ENCODE results near the gene COX4I1.

The COX4I1 gene

GRCh38 chr16:85799497-85800320 is at the start of gene COX4I1, which contains the start of gene EMC8:
Gene COX4I1 (plus strand): TSS chr16:85799695. CDS start chr16:85801206, 1,511 bp downstream.
Gene EMC8 (minus strand): TSS chr16:85799544. CDS start chr16:85799295, 249 bp downstream.
- Histone ChIP-seq H3K36me3 (ENCODE audit: control insufficient read depth, insufficient read depth, low read length) (peaks cover 6% of the 10 kb centered on the region), H3K4me3 (ENCODE audit: low read length) (peak within 1 kb of the TSS; percentile 79), H3K27me3 (ENCODE audit: control insufficient read depth, insufficient read depth, low read length) (no peaks in the 10 kb centered on the region), H3K9ac (ENCODE audit: low read length) (peak within 1 kb of the TSS; percentile 90), H3K4me1 (ENCODE audit: control insufficient read depth, insufficient read depth, low read length) (peaks cover 4% of the 10 kb centered on the region), H3K9me3 (ENCODE audit: control insufficient read depth, low read length) (no peaks in the 10 kb centered on the region)

- Histone ChIP-seq H3K4me1 (ENCODE audit: control insufficient read depth, insufficient read depth, low read length) (peaks cover 41% of the 10 kb centered on the region), H3K27me3 (ENCODE audit: control insufficient read depth, insufficient read depth, low read length) (peaks cover 37% of the 10 kb centered on the region), H3K9ac (ENCODE audit: low read length) (no peak overlapping the region)
Measured at GRCh38 chr16:85749771-85750145, 49.7 kb upstream of the COX4I1 start.

GRCh38 chr16:85750146-85750826 is 49.2 kb upstream of the COX4I1 start:
- no peaks in the 10 kb centered on the region for H3K36me3 ChIP-seq (ENCODE audit: control insufficient read depth, insufficient read depth, low read length)
- H3K27me3 ChIP-seq (ENCODE audit: control insufficient read depth, insufficient read depth, low read length), result peaks cover 37% of the 10 kb centered on the region
- no peak overlapping the region for H3K9ac ChIP-seq (ENCODE audit: low read length)

More at GRCh38 chr16:85749771-85750145, 49.7 kb upstream of the COX4I1 start:
- H3K4me3 ChIP-seq (ENCODE audit: low read length), result peak overlapping the region; percentile 19
- H3K9me3 ChIP-seq (ENCODE audit: control insufficient read depth, low read length), result no peaks in the 10 kb centered on the region
- no peaks in the 10 kb centered on the region for H3K36me3 ChIP-seq (ENCODE audit: control insufficient read depth, insufficient read depth, low read length)

GRCh38 chr16:85750827-85751697 is 48.4 kb upstream of the COX4I1 start, which contains the start of gene C16orf74:
Gene C16orf74 (minus strand): TSS chr16:85751096. CDS start chr16:85735217, 15,879 bp downstream.
- Histone ChIP-seq H3K27me3 (ENCODE audit: control insufficient read depth, insufficient read depth, low read length) (peaks cover 37% of the 10 kb centered on the region), H3K9me3 (ENCODE audit: control insufficient read depth, low read length) (no peaks in the 10 kb centered on the region), H3K9ac (ENCODE audit: low read length) (no peak within 1 kb of the TSS), H3K4me1 (ENCODE audit: control insufficient read depth, insufficient read depth, low read length) (peaks cover 41% of the 10 kb centered on the region), H3K4me3 (ENCODE audit: low read length) (peak within 1 kb of the TSS; percentile 19), H3K36me3 (ENCODE audit: control insufficient read depth, insufficient read depth, low read length) (no peaks in the 10 kb centered on the region)

More at GRCh38 chr16:85750146-85750826, 49.2 kb upstream of the COX4I1 start:
- Histone ChIP-seq H3K9me3 (ENCODE audit: control insufficient read depth, low read length) (no peaks in the 10 kb centered on the region), H3K4me1 (ENCODE audit: control insufficient read depth, insufficient read depth, low read length) (peaks cover 41% of the 10 kb centered on the region), H3K4me3 (ENCODE audit: low read length) (peak overlapping the region; percentile 19)

- Histone ChIP-seq H3K36me3 (ENCODE audit: control insufficient read depth, insufficient read depth, low read length) (no peaks in the 10 kb centered on the region), H3K9me3 (ENCODE audit: control insufficient read depth, low read length) (no peaks in the 10 kb centered on the region), H3K4me1 (ENCODE audit: control insufficient read depth, insufficient read depth, low read length) (peaks cover 41% of the 10 kb centered on the region), H3K9ac (ENCODE audit: low read length) (no peak overlapping the region), H3K27me3 (ENCODE audit: control insufficient read depth, insufficient read depth, low read length) (peaks cover 37% of the 10 kb centered on the region), H3K4me3 (ENCODE audit: low read length) (no peak overlapping the region)
Measured at GRCh38 chr16:85751698-85752501, 47.6 kb upstream of the COX4I1 start.

- Histone ChIP-seq H3K4me3 (ENCODE audit: low read length) (no peak overlapping the region), H3K4me1 (ENCODE audit: control insufficient read depth, insufficient read depth, low read length) (peaks cover 41% of the 10 kb centered on the region), H3K36me3 (ENCODE audit: control insufficient read depth, insufficient read depth, low read length) (no peaks in the 10 kb centered on the region), H3K9me3 (ENCODE audit: control insufficient read depth, low read length) (no peaks in the 10 kb centered on the region), H3K9ac (ENCODE audit: low read length) (no peak overlapping the region), H3K27me3 (ENCODE audit: control insufficient read depth, insufficient read depth, low read length) (peaks cover 37% of the 10 kb centered on the region)
Measured at GRCh38 chr16:85752511-85753420, 46.7 kb upstream of the COX4I1 start.

- no peaks in the 10 kb centered on the region for H3K36me3 ChIP-seq (ENCODE audit: control insufficient read depth, insufficient read depth, low read length)
- H3K4me1 ChIP-seq (ENCODE audit: control insufficient read depth, insufficient read depth, low read length), result peaks cover 41% of the 10 kb centered on the region
- no peak overlapping the region for H3K4me3 ChIP-seq (ENCODE audit: low read length)
- peaks cover 41% of the 10 kb centered on the region for H3K27me3 ChIP-seq (ENCODE audit: control insufficient read depth, insufficient read depth, low read length)
- no peaks in the 10 kb centered on the region for H3K9me3 ChIP-seq (ENCODE audit: control insufficient read depth, low read length)
- H3K9ac ChIP-seq (ENCODE audit: low read length), result no peak overlapping the region
Measured at GRCh38 chr16:85753559-85753958, 45.9 kb upstream of the COX4I1 start.

- Histone ChIP-seq H3K4me3 (ENCODE audit: low read length) (no peak overlapping the region), H3K27me3 (ENCODE audit: control insufficient read depth, insufficient read depth, low read length) (peaks cover 45% of the 10 kb centered on the region), H3K9ac (ENCODE audit: low read length) (no peak overlapping the region), H3K9me3 (ENCODE audit: control insufficient read depth, low read length) (no peaks in the 10 kb centered on the region), H3K4me1 (ENCODE audit: control insufficient read depth, insufficient read depth, low read length) (peaks cover 41% of the 10 kb centered on the region), H3K36me3 (ENCODE audit: control insufficient read depth, insufficient read depth, low read length) (no peaks in the 10 kb centered on the region)
Measured at GRCh38 chr16:85753976-85754375, 45.5 kb upstream of the COX4I1 start.

- peaks cover 50% of the 10 kb centered on the region for H3K27me3 ChIP-seq (ENCODE audit: control insufficient read depth, insufficient read depth, low read length)
- no peak overlapping the region for H3K4me3 ChIP-seq (ENCODE audit: low read length)
- no peak overlapping the region for H3K9ac ChIP-seq (ENCODE audit: low read length)
- H3K4me1 ChIP-seq (ENCODE audit: control insufficient read depth, insufficient read depth, low read length), result peaks cover 41% of the 10 kb centered on the region
- H3K36me3 ChIP-seq (ENCODE audit: control insufficient read depth, insufficient read depth, low read length), result no peaks in the 10 kb centered on the region
- no peaks in the 10 kb centered on the region for H3K9me3 ChIP-seq (ENCODE audit: control insufficient read depth, low read length)
Measured at GRCh38 chr16:85754413-85754812, 45.1 kb upstream of the COX4I1 start.

GRCh38 chr16:85755929-85756768 is 43.3 kb upstream of the COX4I1 start:
- peaks cover 41% of the 10 kb centered on the region for H3K27me3 ChIP-seq (ENCODE audit: control insufficient read depth, insufficient read depth, low read length)
- no peaks in the 10 kb centered on the region for H3K9me3 ChIP-seq (ENCODE audit: control insufficient read depth, low read length)
- H3K9ac ChIP-seq (ENCODE audit: low read length), result no peak overlapping the region
- no peaks in the 10 kb centered on the region for H3K36me3 ChIP-seq (ENCODE audit: control insufficient read depth, insufficient read depth, low read length)
- H3K4me1 ChIP-seq (ENCODE audit: control insufficient read depth, insufficient read depth, low read length), result peaks cover 27% of the 10 kb centered on the region
- H3K4me3 ChIP-seq (ENCODE audit: low read length), result no peak overlapping the region

All from mucosa of stomach (tissue), 1 donor.